Measurements from ENCODE around the gene COA7. TPM values are rescaled to one million over a fixed set of nuclear protein-coding genes. Genes with fewer than 3 reads are reported as not detected.
"Not testable (repeated sequence)": the region's sequence is repeated elsewhere in the genome, so short reads cannot be mapped to it uniquely, and the experiment has no call there.

Gene COA7
- total RNA-seq, 4 donors from 2014 or later, result 18.7 to 22.3 (median 20.1) TPM

GRCh38 chr1:52739699-52740467 is 41.7 kb upstream of the COA7 start:
- peaks cover 50 to 54% of the 10 kb centered on the region in 2 donors for H3K4me1 ChIP-seq
- peak overlapping the region; percentile 82 to 91 (median 89) for H3K27ac ChIP-seq
- intact Hi-C loops (cut with DNase I; ENCODE audit: low total_unique reads), result loop anchor here (2.0 to 10.0 kb wide), 2 partner anchors 33 to 75 kb away; no protein-coding TSS in a partner anchor
- DNase-seq, result peak; percentile 35 to 51
- no peaks in the 10 kb centered on the region for H3K9me3 ChIP-seq
- no peak overlapping the region for H3K4me3 ChIP-seq
- in situ Hi-C loops (cut with MboI; ENCODE audit: low sequenced_read_pairs in 4 of 4), result no loop called here
- peak; percentile 75 to 79 for ATAC-seq
- H3K36me3 ChIP-seq, result no peaks in the 10 kb centered on the region
- TF ChIP-seq POLR2A (IDR thresholded peaks at IDR 0.05), result no peak
- TF ChIP-seq, protein P1, sequence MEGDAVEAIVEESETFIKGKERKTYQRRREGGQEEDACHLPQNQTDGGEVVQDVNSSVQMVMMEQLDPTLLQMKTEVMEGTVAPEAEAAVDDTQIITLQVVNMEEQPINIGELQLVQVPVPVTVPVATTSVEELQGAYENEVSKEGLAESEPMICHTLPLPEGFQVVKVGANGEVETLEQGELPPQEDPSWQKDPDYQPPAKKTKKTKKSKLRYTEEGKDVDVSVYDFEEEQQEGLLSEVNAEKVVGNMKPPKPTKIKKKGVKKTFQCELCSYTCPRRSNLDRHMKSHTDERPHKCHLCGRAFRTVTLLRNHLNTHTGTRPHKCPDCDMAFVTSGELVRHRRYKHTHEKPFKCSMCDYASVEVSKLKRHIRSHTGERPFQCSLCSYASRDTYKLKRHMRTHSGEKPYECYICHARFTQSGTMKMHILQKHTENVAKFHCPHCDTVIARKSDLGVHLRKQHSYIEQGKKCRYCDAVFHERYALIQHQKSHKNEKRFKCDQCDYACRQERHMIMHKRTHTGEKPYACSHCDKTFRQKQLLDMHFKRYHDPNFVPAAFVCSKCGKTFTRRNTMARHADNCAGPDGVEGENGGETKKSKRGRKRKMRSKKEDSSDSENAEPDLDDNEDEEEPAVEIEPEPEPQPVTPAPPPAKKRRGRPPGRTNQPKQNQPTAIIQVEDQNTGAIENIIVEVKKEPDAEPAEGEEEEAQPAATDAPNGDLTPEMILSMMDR (IDR thresholded peaks at IDR 0.05 in 4 of 5, conservative IDR thresholded peaks at IDR 0.05 in 1 of 5), result no peak
- no peaks in the 10 kb centered on the region for H3K27me3 ChIP-seq

DNA sequence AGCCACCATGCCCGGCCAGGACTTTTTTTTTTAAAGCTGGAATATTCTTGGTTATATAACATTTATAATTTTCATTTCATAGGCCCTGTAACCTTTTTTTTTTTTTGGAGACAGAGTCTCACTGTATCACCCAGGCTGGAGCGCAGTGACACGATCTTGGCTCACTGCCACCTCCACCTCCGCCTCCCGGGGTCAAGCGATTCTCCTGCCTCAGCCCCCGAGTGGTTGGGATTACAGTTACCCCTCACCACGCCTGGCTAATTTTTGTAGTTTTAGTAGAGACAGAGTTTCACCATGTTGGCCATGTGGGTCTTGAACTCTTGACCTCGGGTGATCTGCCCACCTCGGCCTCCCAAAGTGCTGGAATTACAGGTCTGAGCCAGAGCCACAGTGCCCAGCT is 40.7 kb upstream of the COA7 start:
- no peaks in the 10 kb centered on the region for H3K36me3 ChIP-seq
- H3K4me1 ChIP-seq, result peaks cover 44 to 52% of the 10 kb centered on the region in 2 donors
- no peak for ATAC-seq
- TF ChIP-seq, protein P1 (IDR thresholded peaks at IDR 0.05 in 4 of 5, conservative IDR thresholded peaks at IDR 0.05 in 1 of 5), result no peak
- TF ChIP-seq POLR2A (IDR thresholded peaks at IDR 0.05), result no peak
- H3K9me3 ChIP-seq, result no peaks in the 10 kb centered on the region
- peak in 1 of 2 donors; percentile 40 for DNase-seq
- peak overlapping the region; percentile 82 to 91 (median 89) for H3K27ac ChIP-seq
- no peaks in the 10 kb centered on the region for H3K27me3 ChIP-seq
- intact Hi-C loops (cut with DNase I; ENCODE audit: low total_unique reads), result loop anchor here (2.0 kb wide), 1 partner anchor 32 kb away; no protein-coding TSS in a partner anchor
- no peak overlapping the region for H3K4me3 ChIP-seq
- in situ Hi-C loops (cut with MboI; ENCODE audit: low sequenced_read_pairs in 4 of 4), result no loop called here

DNA sequence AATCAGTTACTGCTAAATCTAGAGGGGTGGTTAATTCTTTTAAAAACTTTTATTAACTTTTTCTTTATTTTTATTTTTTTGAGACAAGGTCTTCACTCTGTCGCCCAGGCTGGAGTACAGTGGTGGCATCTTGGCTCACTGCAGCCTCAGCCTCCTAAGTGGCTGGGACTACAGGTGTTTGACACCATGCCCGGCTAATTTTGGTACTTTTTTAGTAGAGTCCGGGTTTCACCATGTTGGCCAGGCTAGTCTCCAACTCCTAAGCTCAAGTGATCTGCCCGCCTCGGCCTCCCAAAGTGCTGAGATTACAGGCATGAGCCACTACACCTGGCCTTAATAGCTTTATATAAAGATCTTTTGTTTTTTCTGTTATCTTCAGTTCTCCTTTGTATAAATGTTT is 40.0 kb upstream of the COA7 start:
- Histone ChIP-seq H3K4me3 (no peak overlapping the region), H3K4me1 (peaks cover 48 to 57% of the 10 kb centered on the region in 2 donors), H3K27ac (peak overlapping the region; percentile 82 to 91 (median 89)), H3K27me3 (no peaks in the 10 kb centered on the region), H3K36me3 (no peaks in the 10 kb centered on the region), H3K9me3 (no peaks in the 10 kb centered on the region)
- in situ Hi-C loops (cut with MboI; ENCODE audit: low sequenced_read_pairs in 4 of 4), result no loop called here
- peak; percentile 65 to 78 for ATAC-seq
- peak; percentile 73 to 83 for DNase-seq
- intact Hi-C loops (cut with DNase I; ENCODE audit: low total_unique reads), result loop anchor here (2.0 kb wide), 1 partner anchor 31 kb away; no protein-coding TSS in a partner anchor
- peak in 1 of 2 donors; percentile 21 for TF ChIP-seq POLR2A (IDR thresholded peaks at IDR 0.05)
- TF ChIP-seq, protein P1 (IDR thresholded peaks at IDR 0.05 in 4 of 5, conservative IDR thresholded peaks at IDR 0.05 in 1 of 5), result no peak

- intact Hi-C loops (cut with DNase I; ENCODE audit: low total_unique reads); H3K4me3 ChIP-seq; in situ Hi-C loops (cut with MboI; ENCODE audit: low sequenced_read_pairs in 4 of 4); H3K27me3 ChIP-seq; DNase-seq; H3K9me3 ChIP-seq; ATAC-seq; H3K36me3 ChIP-seq: not testable (repeated sequence)
- H3K4me1 ChIP-seq, result peaks cover 42 to 45% of the 10 kb centered on the region in 2 donors
- H3K27ac ChIP-seq, result peak overlapping the region; percentile 82 to 91 (median 89)
Observed at GRCh38 chr1:52735371-52735770, 37.2 kb upstream of the COA7 start.

DNA sequence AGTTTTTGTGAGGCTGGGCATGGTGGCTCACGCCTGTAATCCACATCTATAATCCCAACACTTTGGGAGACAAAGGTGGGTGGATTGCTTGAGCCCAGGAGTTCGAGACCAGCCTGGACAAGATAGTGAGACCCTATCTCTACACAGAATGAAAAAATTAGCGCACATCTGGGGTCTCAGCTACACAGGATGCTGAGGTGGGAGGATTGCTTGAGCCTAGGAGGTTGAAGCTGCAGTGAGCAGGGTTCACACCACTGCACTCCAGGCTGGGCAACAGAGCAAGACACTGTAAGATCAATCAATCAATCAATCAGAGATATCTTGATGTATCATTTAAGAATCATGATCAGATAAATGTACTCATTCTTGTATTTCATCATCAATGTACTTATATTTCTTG is 35.2 kb upstream of the COA7 start:
- TF ChIP-seq POLR2A (IDR thresholded peaks at IDR 0.05), result no peak
- TF ChIP-seq, protein P1 (IDR thresholded peaks at IDR 0.05 in 4 of 5, conservative IDR thresholded peaks at IDR 0.05 in 1 of 5), result no peak

More for the DNA sequence above, 35.2 kb upstream of the COA7 start:
- H3K27me3 ChIP-seq, result no peaks in the 10 kb centered on the region
- DNase-seq (no peak), ATAC-seq (no peak)
- H3K27ac ChIP-seq, result peak overlapping the region; percentile 12 to 82 (median 26)
- H3K4me3 ChIP-seq, result no peak overlapping the region
- H3K4me1 ChIP-seq, result peaks cover 34 to 36% of the 10 kb centered on the region in 2 donors
- intact Hi-C loops (cut with DNase I; ENCODE audit: low total_unique reads), result no loop called here
- H3K36me3 ChIP-seq, result no peaks in the 10 kb centered on the region
- in situ Hi-C loops (cut with MboI; ENCODE audit: low sequenced_read_pairs in 4 of 4), result no loop called here
- H3K9me3 ChIP-seq, result no peaks in the 10 kb centered on the region

Measured in gastrocnemius medialis (tissue), 4 donors.